HEK293 (cell line): Measurements from ENCODE around the gene ENSA.
"Not testable (repeated sequence)": the region's sequence is repeated elsewhere in the genome, so short reads cannot be mapped to it uniquely, and the experiment has no call there.

Experiments used
- ZNF211 ChIP-seq: fragments of 450-650 bp; formaldehyde crosslinking; IDR thresholded peaks from 2 replicates; pipeline ENCODE4 v1.5.1; 2016; ENCODE audit warnings: low read depth, missing biosample characterization, missing genetic modification characterization
- ZNF23 ChIP-seq: fragments of 450-650 bp; formaldehyde crosslinking; IDR thresholded peaks from 2 replicates; pipeline ENCODE4 v1.5.1; 2016; ENCODE audit warnings: missing biosample characterization, missing genetic modification characterization, borderline replicate concordance
- ZNF274 ChIP-seq, 2 experiments: fragments of 200-500 bp in 1 of 2; fragments of 450-650 bp in 1 of 2; sonication (Bioruptor generic) in 1 of 2; formaldehyde crosslinking in 1 of 2; IDR thresholded peaks; 2 replicates each; pipeline versions ENCODE4 v1.5.1 to v1.6.1; 2014 to 2016; ENCODE audit warnings: borderline replicate concordance in 1 of 2, inconsistent platforms in 1 of 2, low read length in 1 of 2, missing biosample characterization in 1 of 2, missing genetic modification characterization in 1 of 2
- ZNF324 ChIP-seq: fragments of 450-650 bp; formaldehyde crosslinking; IDR thresholded peaks from 2 replicates; pipeline ENCODE4 v1.5.1; 2016; ENCODE audit warnings: missing biosample characterization, missing genetic modification characterization
- ZNF510 ChIP-seq: fragments of 450-650 bp; formaldehyde crosslinking; IDR thresholded peaks from 2 replicates; pipeline ENCODE4 v1.5.1; 2018; ENCODE audit warnings: mild to moderate bottlenecking, missing genetic modification characterization, missing biosample characterization; ENCODE audit not compliant: insufficient replicate concordance
- ZNF544 ChIP-seq: fragments of 450-650 bp; formaldehyde crosslinking; IDR thresholded peaks from 2 replicates; pipeline ENCODE4 v1.5.0; 2017; ENCODE audit warnings: missing biosample characterization, missing genetic modification characterization
- ZNF610 ChIP-seq: fragments of 450-650 bp; formaldehyde crosslinking; IDR thresholded peaks from 2 replicates; pipeline ENCODE4 v1.5.1; 2016; ENCODE audit warnings: missing biosample characterization, missing genetic modification characterization, borderline replicate concordance
- ZNF670 ChIP-seq: fragments of 450-650 bp; formaldehyde crosslinking; IDR thresholded peaks from 2 replicates; pipeline ENCODE4 v1.5.1; 2016; ENCODE audit warnings: missing biosample characterization, missing genetic modification characterization, low read depth
- ZNF768 ChIP-seq: fragments of 450-650 bp; formaldehyde crosslinking; IDR thresholded peaks from 2 replicates; pipeline ENCODE4 v1.5.1; 2018; ENCODE audit warnings: missing biosample characterization, mild to moderate bottlenecking, missing genetic modification characterization
- TF ChIP-seq, protein P1 (sequence below): fragments of 450-650 bp; formaldehyde crosslinking; IDR thresholded peaks from 2 replicates; pipeline ENCODE4 v1.5.1; 2016; ENCODE audit warnings: missing biosample characterization, missing genetic modification characterization
- TF ChIP-seq, protein P2 (sequence below): fragments of 450-650 bp; formaldehyde crosslinking; IDR thresholded peaks from 2 replicates; pipeline ENCODE4 v1.5.1; 2016; ENCODE audit warnings: missing biosample characterization, missing genetic modification characterization
- TF ChIP-seq, protein P3 (sequence below): fragments of 450-650 bp; formaldehyde crosslinking; IDR thresholded peaks from 2 replicates; pipeline ENCODE4 v1.5.1; 2016; ENCODE audit warnings: missing biosample characterization, missing genetic modification characterization, low read depth

DNA sequence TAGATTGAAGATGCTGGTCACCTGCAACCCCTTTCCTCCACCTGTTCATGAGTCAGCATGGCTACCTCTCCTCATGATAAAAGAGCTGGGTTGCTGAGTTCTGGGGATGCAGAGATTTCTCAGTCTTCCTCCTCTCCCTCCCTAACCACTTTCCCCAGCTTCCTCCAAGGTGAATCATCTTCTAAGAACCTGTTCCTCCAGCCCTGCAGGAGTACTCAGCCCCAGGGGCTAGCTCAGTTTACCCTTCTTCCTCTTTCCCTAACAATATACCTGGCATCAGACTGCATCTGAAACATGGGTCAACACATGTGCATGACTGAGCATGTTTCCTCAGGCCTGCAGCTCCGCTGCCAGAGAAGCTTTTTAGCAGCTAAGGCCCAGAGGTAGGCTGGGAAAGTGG lies 5.3 kb downstream of the ENSA start:
- TF ChIP-seq ZNF23 (tag by site-specific recombination); ZNF670 (tag by site-specific recombination); ZNF324 (tag by site-specific recombination); ZNF610 (tag by site-specific recombination); ZNF510 (tag by site-specific recombination); ZNF768; ZNF274 (IDR thresholded peaks at IDR 0.05; ENCODE audit: low read length); ZNF274 (tag by site-specific recombination; IDR thresholded peaks at IDR 0.05; ENCODE audit: borderline replicate concordance); ZNF211; ZNF544 (tag by site-specific recombination): not testable (repeated sequence)
- TF ChIP-seq, protein P1, sequence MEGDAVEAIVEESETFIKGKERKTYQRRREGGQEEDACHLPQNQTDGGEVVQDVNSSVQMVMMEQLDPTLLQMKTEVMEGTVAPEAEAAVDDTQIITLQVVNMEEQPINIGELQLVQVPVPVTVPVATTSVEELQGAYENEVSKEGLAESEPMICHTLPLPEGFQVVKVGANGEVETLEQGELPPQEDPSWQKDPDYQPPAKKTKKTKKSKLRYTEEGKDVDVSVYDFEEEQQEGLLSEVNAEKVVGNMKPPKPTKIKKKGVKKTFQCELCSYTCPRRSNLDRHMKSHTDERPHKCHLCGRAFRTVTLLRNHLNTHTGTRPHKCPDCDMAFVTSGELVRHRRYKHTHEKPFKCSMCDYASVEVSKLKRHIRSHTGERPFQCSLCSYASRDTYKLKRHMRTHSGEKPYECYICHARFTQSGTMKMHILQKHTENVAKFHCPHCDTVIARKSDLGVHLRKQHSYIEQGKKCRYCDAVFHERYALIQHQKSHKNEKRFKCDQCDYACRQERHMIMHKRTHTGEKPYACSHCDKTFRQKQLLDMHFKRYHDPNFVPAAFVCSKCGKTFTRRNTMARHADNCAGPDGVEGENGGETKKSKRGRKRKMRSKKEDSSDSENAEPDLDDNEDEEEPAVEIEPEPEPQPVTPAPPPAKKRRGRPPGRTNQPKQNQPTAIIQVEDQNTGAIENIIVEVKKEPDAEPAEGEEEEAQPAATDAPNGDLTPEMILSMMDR (tag by site-specific recombination): not testable (repeated sequence)
- TF ChIP-seq, protein P2, sequence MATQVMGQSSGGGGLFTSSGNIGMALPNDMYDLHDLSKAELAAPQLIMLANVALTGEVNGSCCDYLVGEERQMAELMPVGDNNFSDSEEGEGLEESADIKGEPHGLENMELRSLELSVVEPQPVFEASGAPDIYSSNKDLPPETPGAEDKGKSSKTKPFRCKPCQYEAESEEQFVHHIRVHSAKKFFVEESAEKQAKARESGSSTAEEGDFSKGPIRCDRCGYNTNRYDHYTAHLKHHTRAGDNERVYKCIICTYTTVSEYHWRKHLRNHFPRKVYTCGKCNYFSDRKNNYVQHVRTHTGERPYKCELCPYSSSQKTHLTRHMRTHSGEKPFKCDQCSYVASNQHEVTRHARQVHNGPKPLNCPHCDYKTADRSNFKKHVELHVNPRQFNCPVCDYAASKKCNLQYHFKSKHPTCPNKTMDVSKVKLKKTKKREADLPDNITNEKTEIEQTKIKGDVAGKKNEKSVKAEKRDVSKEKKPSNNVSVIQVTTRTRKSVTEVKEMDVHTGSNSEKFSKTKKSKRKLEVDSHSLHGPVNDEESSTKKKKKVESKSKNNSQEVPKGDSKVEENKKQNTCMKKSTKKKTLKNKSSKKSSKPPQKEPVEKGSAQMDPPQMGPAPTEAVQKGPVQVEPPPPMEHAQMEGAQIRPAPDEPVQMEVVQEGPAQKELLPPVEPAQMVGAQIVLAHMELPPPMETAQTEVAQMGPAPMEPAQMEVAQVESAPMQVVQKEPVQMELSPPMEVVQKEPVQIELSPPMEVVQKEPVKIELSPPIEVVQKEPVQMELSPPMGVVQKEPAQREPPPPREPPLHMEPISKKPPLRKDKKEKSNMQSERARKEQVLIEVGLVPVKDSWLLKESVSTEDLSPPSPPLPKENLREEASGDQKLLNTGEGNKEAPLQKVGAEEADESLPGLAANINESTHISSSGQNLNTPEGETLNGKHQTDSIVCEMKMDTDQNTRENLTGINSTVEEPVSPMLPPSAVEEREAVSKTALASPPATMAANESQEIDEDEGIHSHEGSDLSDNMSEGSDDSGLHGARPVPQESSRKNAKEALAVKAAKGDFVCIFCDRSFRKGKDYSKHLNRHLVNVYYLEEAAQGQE (tag by site-specific recombination): not testable (repeated sequence)
- TF ChIP-seq, protein P3, sequence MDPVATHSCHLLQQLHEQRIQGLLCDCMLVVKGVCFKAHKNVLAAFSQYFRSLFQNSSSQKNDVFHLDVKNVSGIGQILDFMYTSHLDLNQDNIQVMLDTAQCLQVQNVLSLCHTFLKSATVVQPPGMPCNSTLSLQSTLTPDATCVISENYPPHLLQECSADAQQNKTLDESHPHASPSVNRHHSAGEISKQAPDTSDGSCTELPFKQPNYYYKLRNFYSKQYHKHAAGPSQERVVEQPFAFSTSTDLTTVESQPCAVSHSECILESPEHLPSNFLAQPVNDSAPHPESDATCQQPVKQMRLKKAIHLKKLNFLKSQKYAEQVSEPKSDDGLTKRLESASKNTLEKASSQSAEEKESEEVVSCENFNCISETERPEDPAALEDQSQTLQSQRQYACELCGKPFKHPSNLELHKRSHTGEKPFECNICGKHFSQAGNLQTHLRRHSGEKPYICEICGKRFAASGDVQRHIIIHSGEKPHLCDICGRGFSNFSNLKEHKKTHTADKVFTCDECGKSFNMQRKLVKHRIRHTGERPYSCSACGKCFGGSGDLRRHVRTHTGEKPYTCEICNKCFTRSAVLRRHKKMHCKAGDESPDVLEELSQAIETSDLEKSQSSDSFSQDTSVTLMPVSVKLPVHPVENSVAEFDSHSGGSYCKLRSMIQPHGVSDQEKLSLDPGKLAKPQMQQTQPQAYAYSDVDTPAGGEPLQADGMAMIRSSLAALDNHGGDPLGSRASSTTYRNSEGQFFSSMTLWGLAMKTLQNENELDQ (tag by site-specific recombination): not testable (repeated sequence)
